Keratinocyte (primary cell): ENCODE data around the gene YY2. TPM values are rescaled to one million over a fixed set of nuclear protein-coding genes. Genes with fewer than 3 reads are reported as not detected.
"Not testable (repeated sequence)": the region's sequence is repeated elsewhere in the genome, so short reads cannot be mapped to it uniquely, and the experiment has no call there.

Source experiments
- DNase-seq: peaks from one replicate; pipeline ENCODE4 v3.0.0-alpha.2; 2011; ENCODE audit warnings: low read depth, missing footprints, low spot score
- FAIRE-seq: peaks from 2 replicates; lab custom pipeline; 2011; peaks lifted over from hg19 to GRCh38; lab: Jason Lieb, UNC
- H2AFZ ChIP-seq: 2 replicates; pipeline ENCODE4 v1.6.0; 2012; ENCODE audit warnings: low read length, control low read depth, inconsistent platforms; ENCODE audit not compliant: control insufficient read depth
- H3K27ac ChIP-seq: 2 replicates; pipeline ENCODE4 v1.5.1; 2011; ENCODE audit warnings: low read length; ENCODE audit not compliant: control insufficient read depth, insufficient read depth
- H3K27me3 ChIP-seq: 3 replicates; pipeline ENCODE4 v1.6.0; 2011; ENCODE audit warnings: low read length; ENCODE audit not compliant: control insufficient read depth, insufficient read depth; ENCODE audit errors: extremely low read depth
- H3K36me3 ChIP-seq, 2 experiments: 2 replicates in 1 of 2; 3 replicates in 1 of 2; pipeline ENCODE4 v1.5.1; 2011; ENCODE audit warnings: low read length in 2 of 2, mild to moderate bottlenecking in 1 of 2; ENCODE audit not compliant: control insufficient read depth in 2 of 2, insufficient read depth in 2 of 2; ENCODE audit errors: extremely low read depth in 1 of 2
- H3K4me1 ChIP-seq: 3 replicates; pipeline ENCODE4 v1.5.1; 2011; ENCODE audit warnings: low read length; ENCODE audit not compliant: control insufficient read depth, insufficient read depth; ENCODE audit errors: extremely low read depth
- H3K4me2 ChIP-seq: 3 replicates; pipeline ENCODE4 v1.6.0; 2011; ENCODE audit warnings: low read depth, low read length; ENCODE audit not compliant: control insufficient read depth, insufficient read depth; ENCODE audit errors: extremely low read depth
- H3K4me3 ChIP-seq, 3 experiments: fragments of 200-600 bp in 1 of 3; sonication (generic) in 1 of 3; 2 replicates in 2 of 3; 3 replicates in 1 of 3; pipeline ENCODE4 v1.5.1; 2011 to 2016; ENCODE audit warnings: low read length in 3 of 3, mild to moderate bottlenecking in 3 of 3, control low read depth in 2 of 3, inconsistent platforms in 1 of 3, low read depth in 1 of 3, mixed read lengths in 1 of 3, mixed run types in 1 of 3, moderate library complexity in 1 of 3; ENCODE audit not compliant: control insufficient read depth in 2 of 3, insufficient read depth in 2 of 3; ENCODE audit errors: extremely low read depth in 1 of 3
- H3K79me2 ChIP-seq: 2 replicates; pipeline ENCODE4 v1.6.0; 2012; ENCODE audit warnings: low read length; ENCODE audit not compliant: control insufficient read depth, insufficient read depth
- H3K9ac ChIP-seq: 3 replicates; pipeline ENCODE4 v1.6.0; 2011; ENCODE audit warnings: low read length; ENCODE audit not compliant: control insufficient read depth, insufficient read depth; ENCODE audit errors: extremely low read depth
- H3K9me1 ChIP-seq: 3 replicates; pipeline ENCODE4 v1.6.0; 2011; ENCODE audit warnings: low read length; ENCODE audit not compliant: control insufficient read depth, insufficient read depth; ENCODE audit errors: extremely low read depth
- H3K9me3 ChIP-seq: 2 replicates; pipeline ENCODE4 v1.5.1; 2012; ENCODE audit warnings: low read depth, low read length; ENCODE audit not compliant: control insufficient read depth
- H4K20me1 ChIP-seq: 3 replicates; pipeline ENCODE4 v1.6.0; 2011; ENCODE audit warnings: low read length; ENCODE audit not compliant: control insufficient read depth, insufficient read depth; ENCODE audit errors: extremely low read depth
- EZH2 ChIP-seq: IDR thresholded peaks from one replicate; pipeline ENCODE4 v1.6.1; 2012; ENCODE audit warnings: inconsistent platforms, mild to moderate bottlenecking, low read length, moderate library complexity
- dilution Hi-C: fragments of 300-500 bp; cut with MboI; formaldehyde crosslinking; loops from one replicate; pipeline ENCODE4 v1.7.0; 2020; ENCODE audit warnings: low sequenced_read_pairs; ENCODE audit not compliant: extremely low pct_ligation_motif_present
- polyA plus RNA-seq, 5 experiments: library from polyadenylated mRNA; depleted of rRNA in 3 of 5; stranded (reverse) in 3 of 5; stranded (forward) in 1 of 5; unstranded in 1 of 5; fragments of >200 nt; gene quantifications; 1 replicate in 1 of 5; 2 replicates in 3 of 5; 3 replicates in 1 of 5; pipeline versions ENCODE4 v1.2.1 to v1.2.3, GENCODE V29; 2011 to 2012; ENCODE audit warnings: missing spikeins in 2 of 5, low read depth in 1 of 5, low replicate concordance in 1 of 5
- TF ChIP-seq, protein P1 (sequence below), 3 experiments: IDR thresholded peaks in 1 of 3; conservative IDR thresholded peaks in 1 of 3; optimal IDR thresholded peaks in 1 of 3; 2 replicates in 2 of 3; 3 replicates in 1 of 3; pipeline versions ENCODE3 to v1.5.1; 2011; ENCODE audit warnings: low read length in 3 of 3, mild to moderate bottlenecking in 3 of 3, moderate library complexity in 2 of 3, control low read depth in 1 of 3, inconsistent platforms in 1 of 3; ENCODE audit not compliant: insufficient read depth in 2 of 3; ENCODE audit errors: extremely low read depth in 1 of 3

YY2 gene
- polyA plus RNA-seq, 1 donor (not counting 4 experiments of a cell fraction or from before 2014, with no cell fraction given): 1.2 TPM

DNA sequence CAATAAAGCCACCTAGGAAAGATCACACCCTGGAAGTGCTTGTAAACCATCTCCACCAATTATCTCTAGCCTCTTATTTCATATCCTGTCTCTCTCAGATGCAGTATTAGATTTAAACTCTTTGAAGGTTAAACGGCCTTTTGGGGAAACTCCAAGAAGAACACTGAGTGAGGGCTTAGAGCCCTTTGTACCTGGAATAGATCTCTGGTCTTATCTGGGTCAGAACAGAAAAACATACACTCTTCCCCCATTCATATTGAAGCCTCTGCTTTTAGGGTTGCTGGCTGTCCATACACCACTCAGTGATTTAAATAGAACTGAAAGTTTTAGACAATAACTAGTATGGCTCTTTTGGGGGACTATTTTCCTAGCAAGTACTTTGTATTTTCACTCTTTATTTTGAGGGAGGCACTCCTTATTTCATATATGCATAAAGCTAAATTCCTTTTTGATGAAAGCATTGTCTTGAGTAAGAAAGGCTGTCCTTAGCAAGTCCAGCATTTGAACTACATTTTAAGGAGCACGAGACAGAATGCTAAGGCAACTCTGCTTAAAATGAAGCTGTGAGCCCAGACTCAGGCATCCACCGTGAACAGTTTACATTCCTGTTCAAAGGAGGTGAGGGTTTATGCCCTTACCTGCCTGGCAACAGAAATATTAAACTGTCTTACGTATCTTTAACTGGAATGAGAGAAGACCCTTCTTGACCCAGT lies 17.4 kb downstream of the YY2 start:
- H3K9me3 ChIP-seq: no peaks in the 10 kb centered on the region
- no peak overlapping the region for H3K4me2 ChIP-seq
- no peak overlapping the region for H3K4me3 ChIP-seq
- no peak overlapping the region for H2AFZ ChIP-seq
- no peaks in the 10 kb centered on the region for H3K79me2 ChIP-seq
- H3K27me3 ChIP-seq: no peaks in the 10 kb centered on the region
- no peaks in the 10 kb centered on the region for H3K36me3 ChIP-seq
- no peaks in the 10 kb centered on the region for H4K20me1 ChIP-seq
- no peak for TF ChIP-seq EZH2
- TF ChIP-seq, protein P1, sequence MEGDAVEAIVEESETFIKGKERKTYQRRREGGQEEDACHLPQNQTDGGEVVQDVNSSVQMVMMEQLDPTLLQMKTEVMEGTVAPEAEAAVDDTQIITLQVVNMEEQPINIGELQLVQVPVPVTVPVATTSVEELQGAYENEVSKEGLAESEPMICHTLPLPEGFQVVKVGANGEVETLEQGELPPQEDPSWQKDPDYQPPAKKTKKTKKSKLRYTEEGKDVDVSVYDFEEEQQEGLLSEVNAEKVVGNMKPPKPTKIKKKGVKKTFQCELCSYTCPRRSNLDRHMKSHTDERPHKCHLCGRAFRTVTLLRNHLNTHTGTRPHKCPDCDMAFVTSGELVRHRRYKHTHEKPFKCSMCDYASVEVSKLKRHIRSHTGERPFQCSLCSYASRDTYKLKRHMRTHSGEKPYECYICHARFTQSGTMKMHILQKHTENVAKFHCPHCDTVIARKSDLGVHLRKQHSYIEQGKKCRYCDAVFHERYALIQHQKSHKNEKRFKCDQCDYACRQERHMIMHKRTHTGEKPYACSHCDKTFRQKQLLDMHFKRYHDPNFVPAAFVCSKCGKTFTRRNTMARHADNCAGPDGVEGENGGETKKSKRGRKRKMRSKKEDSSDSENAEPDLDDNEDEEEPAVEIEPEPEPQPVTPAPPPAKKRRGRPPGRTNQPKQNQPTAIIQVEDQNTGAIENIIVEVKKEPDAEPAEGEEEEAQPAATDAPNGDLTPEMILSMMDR (optimal IDR thresholded peaks at IDR 0.05 in 1 of 3, IDR thresholded peaks at IDR 0.05 in 1 of 3, conservative IDR thresholded peaks at IDR 0.05 in 1 of 3; ENCODE audit: extremely low read depth in 1 of 3, insufficient read depth in 2 of 3, low read length in 3 of 3): no peak
- FAIRE-seq (no peak), DNase-seq (no peak)
- H3K4me1 ChIP-seq: no peaks in the 10 kb centered on the region
- H3K9ac ChIP-seq: no peak overlapping the region
- no peak overlapping the region for H3K27ac ChIP-seq
- dilution Hi-C loops: no loop called here
- H3K9me1 ChIP-seq: no peaks in the 10 kb centered on the region

DNA sequence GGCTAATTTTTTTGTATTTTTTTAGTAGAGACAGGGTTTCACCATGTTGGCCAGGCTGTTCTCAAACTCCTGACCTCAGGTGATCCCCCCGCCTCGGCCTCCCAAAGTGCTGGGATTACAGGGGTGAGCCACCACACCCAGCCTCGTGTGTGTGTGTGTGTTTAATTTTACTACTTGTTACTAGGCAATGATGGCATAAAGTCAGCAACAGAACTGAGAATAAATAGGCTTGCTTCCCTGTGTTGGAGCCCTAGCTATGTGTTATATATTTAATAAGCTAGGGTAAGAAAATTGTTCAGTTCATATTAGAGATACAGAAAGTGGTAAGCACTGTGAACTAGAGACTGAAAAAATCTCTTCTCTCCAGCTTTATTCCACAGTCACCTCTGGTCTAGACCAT lies 18.4 kb downstream of the YY2 start:
- H3K27me3 ChIP-seq, H3K4me2 ChIP-seq, H3K36me3 ChIP-seq, FAIRE-seq, H3K79me2 ChIP-seq, DNase-seq, H3K4me3 ChIP-seq, H2AFZ ChIP-seq, H3K9ac ChIP-seq, dilution Hi-C loops, H3K9me1 ChIP-seq, H3K4me1 ChIP-seq, H4K20me1 ChIP-seq, H3K9me3 ChIP-seq, H3K27ac ChIP-seq: not testable (repeated sequence)

DNA sequence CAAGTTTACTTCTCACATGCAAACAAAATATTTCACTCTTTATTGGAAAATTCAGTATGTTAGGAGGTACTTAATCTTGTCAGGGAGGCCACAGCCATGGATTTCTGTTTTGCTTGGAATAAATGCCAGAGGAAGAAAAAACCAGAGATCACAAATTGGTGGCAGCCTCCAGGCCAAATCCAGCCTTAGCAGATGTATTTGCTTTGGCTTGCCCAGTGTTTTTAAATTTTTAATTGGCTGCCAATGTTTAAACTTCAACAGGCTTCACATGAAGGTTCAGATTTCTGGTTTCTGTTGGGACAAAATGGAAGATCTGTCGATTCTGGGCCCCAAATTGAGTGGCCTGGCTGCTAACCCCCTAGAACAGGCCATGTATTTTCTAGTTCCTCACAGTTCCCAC lies 19.2 kb downstream of the YY2 start:
- H3K4me3 ChIP-seq: no peak overlapping the region
- DNase-seq: no peak
- H4K20me1 ChIP-seq: no peaks in the 10 kb centered on the region
- no peak overlapping the region for H3K4me2 ChIP-seq
- H3K79me2 ChIP-seq: no peaks in the 10 kb centered on the region
- no peaks in the 10 kb centered on the region for H3K36me3 ChIP-seq
- H3K9ac ChIP-seq: no peak overlapping the region
- no peaks in the 10 kb centered on the region for H3K27me3 ChIP-seq
- dilution Hi-C loops: no loop called here
- H3K9me3 ChIP-seq: no peaks in the 10 kb centered on the region
- H3K4me1 ChIP-seq: no peaks in the 10 kb centered on the region
- no peak for TF ChIP-seq EZH2
- TF ChIP-seq, protein P1 (optimal IDR thresholded peaks at IDR 0.05 in 1 of 3, IDR thresholded peaks at IDR 0.05 in 1 of 3, conservative IDR thresholded peaks at IDR 0.05 in 1 of 3; ENCODE audit: extremely low read depth in 1 of 3, insufficient read depth in 2 of 3, low read length in 3 of 3): no peak
- no peaks in the 10 kb centered on the region for H3K9me1 ChIP-seq
- no peak for FAIRE-seq
- H3K27ac ChIP-seq: no peak overlapping the region
- H2AFZ ChIP-seq: no peak overlapping the region
